WTC11 (cell line): ENCODE data around the gene C1orf87. TPM values are rescaled to one million over a fixed set of nuclear protein-coding genes. Genes with fewer than 3 reads are reported as not detected.

Experiments
- ATAC-seq: fragments of 200-7000 bp; cut with Tn5 transposase; 2 replicates; pipeline ENCODE4 v1.10.0; 2021; ENCODE audit warnings: mild to moderate bottlenecking, moderate library complexity
- CTCF ChIA-PET: fragments of 300-600 bp; sonication (Branson Sonifier 250); formaldehyde crosslinking; loops from one replicate; lab custom pipeline; 2021; ENCODE audit warnings: antibody characterized with exemption; lab: Charles Lee
- POLR2A ChIA-PET: fragments of 350-600 bp; sonication (Branson Sonifier 250); formaldehyde crosslinking; loops from one replicate; lab custom pipeline; 2021; ENCODE audit warnings: antibody characterized with exemption; lab: Charles Lee
- DNase-seq: peaks from one replicate; pipeline ENCODE4 v3.0.0; 2021; ENCODE audit warnings: low spot score
- H3K27ac Mint-ChIP-seq: 2 replicates; pipeline ENCODE4 v1.8.0; 2021; ENCODE audit warnings: mixed read lengths
- H3K27me3 Mint-ChIP-seq: 2 replicates; pipeline ENCODE4 v1.8.0; 2021; ENCODE audit warnings: low read depth, mild to moderate bottlenecking, moderate library complexity, mixed read lengths
- H3K36me3 Mint-ChIP-seq: 2 replicates; pipeline ENCODE4 v1.8.0; 2021; ENCODE audit warnings: mixed read lengths
- H3K4me1 Mint-ChIP-seq: 2 replicates; pipeline ENCODE4 v1.8.0; 2022; ENCODE audit warnings: mixed read lengths
- H3K4me3 Mint-ChIP-seq: 2 replicates; pipeline ENCODE4 v1.8.0; 2021; ENCODE audit warnings: mild to moderate bottlenecking, moderate library complexity, mixed read lengths
- H3K9me3 Mint-ChIP-seq: 2 replicates; pipeline ENCODE4 v1.8.0; 2021; ENCODE audit warnings: mixed read lengths
- ATF1 ChIP-seq: sonication (generic); formaldehyde crosslinking; IDR thresholded peaks from 2 replicates; pipeline ENCODE4 v1.8.1; 2023; ENCODE audit warnings: mild to moderate bottlenecking, moderate library complexity, missing genetic modification reagents
- CREB1 ChIP-seq: sonication (generic); formaldehyde crosslinking; IDR thresholded peaks from 2 replicates; pipeline ENCODE4 v1.8.0; 2023; ENCODE audit warnings: mild to moderate bottlenecking, missing genetic modification reagents
- ESRRA ChIP-seq: sonication (generic); formaldehyde crosslinking; IDR thresholded peaks from 2 replicates; pipeline ENCODE4 v1.8.1; 2022; ENCODE audit warnings: mild to moderate bottlenecking, missing genetic modification reagents, borderline replicate concordance
- IRF2 ChIP-seq: sonication (generic); formaldehyde crosslinking; IDR thresholded peaks from 2 replicates; pipeline ENCODE4 v1.8.0; 2022; ENCODE audit warnings: low read depth, missing genetic modification reagents, borderline replicate concordance
- KAT7 ChIP-seq: sonication (generic); formaldehyde crosslinking; IDR thresholded peaks from 2 replicates; pipeline ENCODE4 v1.8.1; 2023; ENCODE audit warnings: missing genetic modification reagents, mild to moderate bottlenecking, borderline replicate concordance
- NR2C2 ChIP-seq: sonication (generic); formaldehyde crosslinking; IDR thresholded peaks from 2 replicates; pipeline ENCODE4 v1.8.0; 2022; ENCODE audit warnings: mild to moderate bottlenecking, missing genetic modification reagents
- ZNF263 ChIP-seq: sonication (generic); formaldehyde crosslinking; IDR thresholded peaks from 2 replicates; pipeline ENCODE4 v1.8.1; 2022; ENCODE audit warnings: low read depth, mild to moderate bottlenecking, moderate library complexity, missing genetic modification reagents
- ZNF416 ChIP-seq: fragments of 250-450 bp; sonication (Bioruptor Pico); IDR thresholded peaks from 2 replicates; pipeline ENCODE4 v1.9.0; 2021; ENCODE audit warnings: mild to moderate bottlenecking, inconsistent platforms
- total RNA-seq: library from RNA; stranded (reverse); gene quantifications from 3 replicates; pipeline ENCODE4 v1.2.3, GENCODE V29; 2021
- TF ChIP-seq, protein P1 (sequence below): sonication (generic); formaldehyde crosslinking; IDR thresholded peaks from 2 replicates; pipeline ENCODE4 v1.8.1; 2023; ENCODE audit warnings: mild to moderate bottlenecking, missing genetic modification reagents, borderline replicate concordance
- TF ChIP-seq, protein P2 (sequence below): sonication (generic); formaldehyde crosslinking; IDR thresholded peaks from 2 replicates; pipeline ENCODE4 v1.8.1; 2022; ENCODE audit warnings: low read depth, mild to moderate bottlenecking, moderate library complexity, missing genetic modification reagents, borderline replicate concordance
- TF ChIP-seq, protein P3 (sequence below): sonication (generic); formaldehyde crosslinking; IDR thresholded peaks from 2 replicates; pipeline ENCODE4 v1.8.0; 2022; ENCODE audit warnings: missing genetic modification reagents
- TF ChIP-seq, protein P4 (sequence below): sonication (generic); formaldehyde crosslinking; IDR thresholded peaks from 2 replicates; pipeline ENCODE4 v1.8.1; 2023; ENCODE audit warnings: mild to moderate bottlenecking, moderate library complexity, missing genetic modification reagents
- TF ChIP-seq, protein P5 (sequence below): sonication (generic); formaldehyde crosslinking; IDR thresholded peaks from 2 replicates; pipeline ENCODE4 v1.8.0; 2022; ENCODE audit warnings: mild to moderate bottlenecking, missing genetic modification reagents

C1orf87 gene
- total RNA-seq, 1 experiment from 2014 or later = 0.22 TPM

DNA sequence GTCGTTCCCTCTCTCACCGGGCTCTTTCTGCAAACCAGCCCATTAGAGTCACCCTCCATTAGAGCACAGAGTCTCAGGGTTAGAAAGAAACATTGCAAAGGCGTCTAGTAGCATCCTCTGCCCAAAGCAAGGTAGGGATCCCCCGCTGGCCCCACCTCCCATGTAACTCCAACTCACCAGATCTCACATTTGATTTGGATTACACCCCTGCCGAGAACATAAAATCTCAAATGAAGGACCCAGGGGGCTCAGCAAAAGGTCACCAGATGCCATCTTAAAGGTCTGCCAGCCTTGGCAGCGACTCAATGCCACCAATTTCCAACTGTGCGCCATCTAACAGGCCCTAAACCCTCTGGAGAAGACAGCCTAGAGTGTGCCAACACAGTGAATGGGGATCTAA is 14.1 kb downstream of the C1orf87 start:
- CTCF ChIA-PET = interaction anchor here (1.4 kb wide), 1 partner anchor 89 kb away, joined by 3 read pairs; no protein-coding TSS in a partner anchor
- POLR2A ChIA-PET = interaction anchor here (0.7 kb wide), 1 partner anchor 283 kb away, joined by 3 read pairs; no protein-coding TSS in a partner anchor
- 0 out of 2 replicates have a peak, but pooled peaks cover 5% of the 10 kb centered on the region for H3K4me1 Mint-ChIP-seq

DNA sequence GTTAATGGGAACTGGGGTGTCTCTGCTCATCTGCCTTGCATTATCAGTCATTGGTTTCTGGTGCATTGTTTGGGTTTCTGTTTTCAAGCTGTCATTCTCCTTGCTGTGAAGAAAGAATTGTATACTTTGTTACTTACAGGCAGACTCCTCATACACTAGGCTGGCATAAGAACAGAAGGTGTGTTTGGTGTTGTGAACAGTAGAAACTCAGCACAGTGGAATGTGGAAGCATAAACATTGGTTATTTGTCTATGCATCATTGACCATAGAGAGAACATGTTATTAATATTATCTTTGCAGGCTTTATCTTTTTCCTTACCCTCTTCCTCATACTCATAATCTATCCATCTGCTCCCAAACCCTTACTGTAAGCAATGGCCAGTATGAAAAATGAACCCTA is 18.2 kb downstream of the C1orf87 start:
- Mint-ChIP-seq H3K36me3 (peaks cover 2% of the 10 kb centered on the region; the same call in 1 of the 2 replicates), H3K4me1 (no peaks in the 10 kb centered on the region), H3K27me3 (no peaks in the 10 kb centered on the region; the same call in 1 of the 2 replicates), H3K9me3 (peaks cover 16% of the 10 kb centered on the region), H3K4me3 (no peak overlapping the region), H3K27ac (no peak overlapping the region)
- ChIA-PET CTCF (no interaction called here), POLR2A (no interaction called here)
- no peak for ATAC-seq
- no peak for DNase-seq
- TF ChIP-seq NR2C2 (CRISPR knock-in tag) (no peak), ATF1 (CRISPR knock-in tag) (no peak)
- TF ChIP-seq, protein P1, sequence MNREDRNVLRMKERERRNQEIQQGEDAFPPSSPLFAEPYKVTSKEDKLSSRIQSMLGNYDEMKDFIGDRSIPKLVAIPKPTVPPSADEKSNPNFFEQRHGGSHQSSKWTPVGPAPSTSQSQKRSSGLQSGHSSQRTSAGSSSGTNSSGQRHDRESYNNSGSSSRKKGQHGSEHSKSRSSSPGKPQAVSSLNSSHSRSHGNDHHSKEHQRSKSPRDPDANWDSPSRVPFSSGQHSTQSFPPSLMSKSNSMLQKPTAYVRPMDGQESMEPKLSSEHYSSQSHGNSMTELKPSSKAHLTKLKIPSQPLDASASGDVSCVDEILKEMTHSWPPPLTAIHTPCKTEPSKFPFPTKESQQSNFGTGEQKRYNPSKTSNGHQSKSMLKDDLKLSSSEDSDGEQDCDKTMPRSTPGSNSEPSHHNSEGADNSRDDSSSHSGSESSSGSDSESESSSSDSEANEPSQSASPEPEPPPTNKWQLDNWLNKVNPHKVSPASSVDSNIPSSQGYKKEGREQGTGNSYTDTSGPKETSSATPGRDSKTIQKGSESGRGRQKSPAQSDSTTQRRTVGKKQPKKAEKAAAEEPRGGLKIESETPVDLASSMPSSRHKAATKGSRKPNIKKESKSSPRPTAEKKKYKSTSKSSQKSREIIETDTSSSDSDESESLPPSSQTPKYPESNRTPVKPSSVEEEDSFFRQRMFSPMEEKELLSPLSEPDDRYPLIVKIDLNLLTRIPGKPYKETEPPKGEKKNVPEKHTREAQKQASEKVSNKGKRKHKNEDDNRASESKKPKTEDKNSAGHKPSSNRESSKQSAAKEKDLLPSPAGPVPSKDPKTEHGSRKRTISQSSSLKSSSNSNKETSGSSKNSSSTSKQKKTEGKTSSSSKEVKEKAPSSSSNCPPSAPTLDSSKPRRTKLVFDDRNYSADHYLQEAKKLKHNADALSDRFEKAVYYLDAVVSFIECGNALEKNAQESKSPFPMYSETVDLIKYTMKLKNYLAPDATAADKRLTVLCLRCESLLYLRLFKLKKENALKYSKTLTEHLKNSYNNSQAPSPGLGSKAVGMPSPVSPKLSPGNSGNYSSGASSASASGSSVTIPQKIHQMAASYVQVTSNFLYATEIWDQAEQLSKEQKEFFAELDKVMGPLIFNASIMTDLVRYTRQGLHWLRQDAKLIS (CRISPR knock-in tag) = no peak
- TF ChIP-seq, protein P2, sequence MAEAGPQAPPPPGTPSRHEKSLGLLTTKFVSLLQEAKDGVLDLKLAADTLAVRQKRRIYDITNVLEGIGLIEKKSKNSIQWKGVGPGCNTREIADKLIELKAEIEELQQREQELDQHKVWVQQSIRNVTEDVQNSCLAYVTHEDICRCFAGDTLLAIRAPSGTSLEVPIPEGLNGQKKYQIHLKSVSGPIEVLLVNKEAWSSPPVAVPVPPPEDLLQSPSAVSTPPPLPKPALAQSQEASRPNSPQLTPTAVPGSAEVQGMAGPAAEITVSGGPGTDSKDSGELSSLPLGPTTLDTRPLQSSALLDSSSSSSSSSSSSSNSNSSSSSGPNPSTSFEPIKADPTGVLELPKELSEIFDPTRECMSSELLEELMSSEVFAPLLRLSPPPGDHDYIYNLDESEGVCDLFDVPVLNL = no peak

More for the DNA sequence above, 14.1 kb downstream of the C1orf87 start:
- no peak overlapping the region for H3K4me3 Mint-ChIP-seq
- peaks cover 7% of the 10 kb centered on the region for H3K9me3 Mint-ChIP-seq
- H3K36me3 Mint-ChIP-seq = 0 out of 2 replicates have a peak, but pooled peaks cover 4% of the 10 kb centered on the region
- ATAC-seq (no peak), DNase-seq (no peak)
- no peak overlapping the region for H3K27ac Mint-ChIP-seq
- H3K27me3 Mint-ChIP-seq = no peaks in the 10 kb centered on the region
- no peak for TF ChIP-seq CREB1 (CRISPR knock-in tag)
- TF ChIP-seq, protein P3, sequence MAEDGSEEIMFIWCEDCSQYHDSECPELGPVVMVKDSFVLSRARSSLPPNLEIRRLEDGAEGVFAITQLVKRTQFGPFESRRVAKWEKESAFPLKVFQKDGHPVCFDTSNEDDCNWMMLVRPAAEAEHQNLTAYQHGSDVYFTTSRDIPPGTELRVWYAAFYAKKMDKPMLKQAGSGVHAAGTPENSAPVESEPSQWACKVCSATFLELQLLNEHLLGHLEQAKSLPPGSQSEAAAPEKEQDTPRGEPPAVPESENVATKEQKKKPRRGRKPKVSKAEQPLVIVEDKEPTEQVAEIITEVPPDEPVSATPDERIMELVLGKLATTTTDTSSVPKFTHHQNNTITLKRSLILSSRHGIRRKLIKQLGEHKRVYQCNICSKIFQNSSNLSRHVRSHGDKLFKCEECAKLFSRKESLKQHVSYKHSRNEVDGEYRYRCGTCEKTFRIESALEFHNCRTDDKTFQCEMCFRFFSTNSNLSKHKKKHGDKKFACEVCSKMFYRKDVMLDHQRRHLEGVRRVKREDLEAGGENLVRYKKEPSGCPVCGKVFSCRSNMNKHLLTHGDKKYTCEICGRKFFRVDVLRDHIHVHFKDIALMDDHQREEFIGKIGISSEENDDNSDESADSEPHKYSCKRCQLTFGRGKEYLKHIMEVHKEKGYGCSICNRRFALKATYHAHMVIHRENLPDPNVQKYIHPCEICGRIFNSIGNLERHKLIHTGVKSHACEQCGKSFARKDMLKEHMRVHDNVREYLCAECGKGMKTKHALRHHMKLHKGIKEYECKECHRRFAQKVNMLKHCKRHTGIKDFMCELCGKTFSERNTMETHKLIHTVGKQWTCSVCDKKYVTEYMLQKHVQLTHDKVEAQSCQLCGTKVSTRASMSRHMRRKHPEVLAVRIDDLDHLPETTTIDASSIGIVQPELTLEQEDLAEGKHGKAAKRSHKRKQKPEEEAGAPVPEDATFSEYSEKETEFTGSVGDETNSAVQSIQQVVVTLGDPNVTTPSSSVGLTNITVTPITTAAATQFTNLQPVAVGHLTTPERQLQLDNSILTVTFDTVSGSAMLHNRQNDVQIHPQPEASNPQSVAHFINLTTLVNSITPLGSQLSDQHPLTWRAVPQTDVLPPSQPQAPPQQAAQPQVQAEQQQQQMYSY (CRISPR knock-in tag) = no peak
- TF ChIP-seq ZNF263 (CRISPR knock-in tag) = no peak
- TF ChIP-seq, protein P4, sequence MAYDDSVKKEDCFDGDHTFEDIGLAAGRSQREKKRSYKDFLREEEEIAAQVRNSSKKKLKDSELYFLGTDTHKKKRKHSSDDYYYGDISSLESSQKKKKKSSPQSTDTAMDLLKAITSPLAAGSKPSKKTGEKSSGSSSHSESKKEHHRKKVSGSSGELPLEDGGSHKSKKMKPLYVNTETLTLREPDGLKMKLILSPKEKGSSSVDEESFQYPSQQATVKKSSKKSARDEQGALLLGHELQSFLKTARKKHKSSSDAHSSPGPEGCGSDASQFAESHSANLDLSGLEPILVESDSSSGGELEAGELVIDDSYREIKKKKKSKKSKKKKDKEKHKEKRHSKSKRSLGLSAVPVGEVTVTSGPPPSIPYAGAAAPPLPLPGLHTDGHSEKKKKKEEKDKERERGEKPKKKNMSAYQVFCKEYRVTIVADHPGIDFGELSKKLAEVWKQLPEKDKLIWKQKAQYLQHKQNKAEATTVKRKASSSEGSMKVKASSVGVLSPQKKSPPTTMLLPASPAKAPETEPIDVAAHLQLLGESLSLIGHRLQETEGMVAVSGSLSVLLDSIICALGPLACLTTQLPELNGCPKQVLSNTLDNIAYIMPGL (CRISPR knock-in tag) = no peak
- TF ChIP-seq IRF2 = no peak
- TF ChIP-seq ESRRA (CRISPR knock-in tag) = no peak
- TF ChIP-seq, protein P2 = no peak
- TF ChIP-seq, protein P5, sequence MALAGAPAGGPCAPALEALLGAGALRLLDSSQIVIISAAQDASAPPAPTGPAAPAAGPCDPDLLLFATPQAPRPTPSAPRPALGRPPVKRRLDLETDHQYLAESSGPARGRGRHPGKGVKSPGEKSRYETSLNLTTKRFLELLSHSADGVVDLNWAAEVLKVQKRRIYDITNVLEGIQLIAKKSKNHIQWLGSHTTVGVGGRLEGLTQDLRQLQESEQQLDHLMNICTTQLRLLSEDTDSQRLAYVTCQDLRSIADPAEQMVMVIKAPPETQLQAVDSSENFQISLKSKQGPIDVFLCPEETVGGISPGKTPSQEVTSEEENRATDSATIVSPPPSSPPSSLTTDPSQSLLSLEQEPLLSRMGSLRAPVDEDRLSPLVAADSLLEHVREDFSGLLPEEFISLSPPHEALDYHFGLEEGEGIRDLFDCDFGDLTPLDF (CRISPR knock-in tag) = no peak
- no peak for TF ChIP-seq KAT7 (CRISPR knock-in tag)
- no peak for TF ChIP-seq ZNF416
